Measurements from ENCODE around the gene LINS1.

The LINS1 gene, protein sequence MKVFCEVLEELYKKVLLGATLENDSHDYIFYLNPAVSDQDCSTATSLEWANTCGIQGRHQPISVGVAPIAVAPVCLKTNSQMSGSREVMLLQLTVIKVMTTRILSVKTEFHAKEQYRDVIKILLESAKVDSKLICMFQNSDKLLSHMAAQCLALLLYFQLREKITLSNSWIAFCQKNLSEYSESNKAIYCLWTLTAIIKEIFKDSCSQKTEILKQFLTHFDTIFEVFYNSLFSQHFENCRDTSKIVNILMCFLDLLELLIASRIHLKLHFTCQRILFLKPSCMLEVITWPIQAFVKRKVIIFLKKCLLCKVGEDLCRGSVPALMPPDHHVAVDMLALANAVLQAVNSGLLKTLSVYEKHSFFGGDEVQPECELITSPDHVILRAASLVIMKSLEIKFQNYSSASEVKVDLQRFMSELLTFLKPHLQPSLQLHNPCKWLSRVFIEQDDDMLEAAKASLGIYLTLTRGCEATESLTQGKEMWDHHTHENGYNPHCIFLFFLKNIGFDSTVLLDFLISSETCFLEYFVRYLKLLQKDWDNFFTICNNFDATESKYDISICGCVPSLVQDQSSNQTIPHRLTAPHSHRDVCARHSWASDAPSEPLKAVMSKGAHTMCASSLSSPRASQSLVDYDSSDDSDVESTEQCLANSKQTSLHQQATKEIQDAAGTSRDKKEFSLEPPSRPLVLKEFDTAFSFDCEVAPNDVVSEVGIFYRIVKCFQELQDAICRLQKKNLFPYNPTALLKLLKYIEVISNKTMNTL

DNA sequence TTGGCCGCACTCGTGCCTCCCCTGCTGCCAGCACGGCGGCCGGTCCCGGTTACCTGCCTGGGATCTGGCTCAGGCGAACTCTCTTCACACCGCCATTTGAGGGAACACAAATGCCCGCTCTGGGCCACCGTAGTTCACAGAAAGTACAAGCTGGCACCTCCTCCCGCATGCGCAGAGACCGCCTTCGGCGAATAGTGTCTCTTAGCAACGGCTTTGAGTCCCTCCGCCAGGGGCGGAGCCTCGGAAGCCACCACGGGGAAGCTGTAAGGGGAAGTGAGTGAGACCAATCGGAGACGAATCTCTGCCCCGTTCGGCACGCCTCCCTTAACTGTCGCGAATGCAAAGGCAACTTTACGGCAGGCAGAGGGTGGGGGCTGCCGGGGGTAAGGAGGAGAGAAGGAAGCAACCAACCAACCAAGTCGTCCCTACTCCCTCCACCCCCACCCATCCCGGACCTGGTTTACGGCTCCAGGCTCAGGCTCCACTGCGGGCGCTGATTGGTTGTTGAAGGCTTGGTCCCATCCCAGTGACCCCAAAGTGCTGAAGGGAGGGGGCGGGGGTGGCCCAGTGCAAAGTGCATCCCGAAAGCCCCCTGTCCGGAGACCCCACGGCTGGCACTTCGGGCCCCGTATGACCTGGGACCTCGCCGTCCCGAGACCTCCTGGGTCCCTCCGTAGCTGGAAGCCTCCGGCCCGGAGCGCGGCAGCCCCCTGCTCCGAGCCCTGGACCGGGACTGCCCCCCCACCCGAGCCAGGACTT lies at the start of gene LINS1, which contains the start of gene ASB7:
LINS1 (minus strand) TSS at position 121 of the 759 bp plus-strand sequence. CDS start 21,342 bp downstream, outside the sequence.
ASB7 (plus strand) TSS at position 526 of the 759 bp plus-strand sequence. CDS start 9,628 bp downstream, outside the sequence.
- peak; percentile 100 for DNase-seq (ENCODE audit: low read depth in 2 of 2)

DNA sequence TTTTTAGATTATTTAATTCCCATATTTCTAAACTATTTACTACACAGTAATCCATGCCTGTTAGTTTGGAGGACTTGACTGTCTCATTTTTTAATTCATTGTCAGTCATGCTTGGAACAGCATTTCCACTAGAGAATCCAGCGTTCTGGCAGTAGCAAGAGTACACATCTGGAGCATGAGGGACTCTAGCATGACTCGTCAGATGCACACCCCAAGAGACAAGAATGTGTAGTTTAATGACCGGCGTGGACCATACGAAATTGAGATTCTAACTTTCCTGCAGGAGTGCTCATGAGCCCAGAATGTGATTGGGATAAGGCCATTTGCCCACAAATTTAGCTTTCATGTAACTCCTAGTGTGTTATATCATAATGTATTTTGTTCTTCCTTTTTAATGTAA lies 49.3 kb upstream of the LINS1 start:
- no peak for DNase-seq (ENCODE audit: low read depth in 2 of 2)

DNA sequence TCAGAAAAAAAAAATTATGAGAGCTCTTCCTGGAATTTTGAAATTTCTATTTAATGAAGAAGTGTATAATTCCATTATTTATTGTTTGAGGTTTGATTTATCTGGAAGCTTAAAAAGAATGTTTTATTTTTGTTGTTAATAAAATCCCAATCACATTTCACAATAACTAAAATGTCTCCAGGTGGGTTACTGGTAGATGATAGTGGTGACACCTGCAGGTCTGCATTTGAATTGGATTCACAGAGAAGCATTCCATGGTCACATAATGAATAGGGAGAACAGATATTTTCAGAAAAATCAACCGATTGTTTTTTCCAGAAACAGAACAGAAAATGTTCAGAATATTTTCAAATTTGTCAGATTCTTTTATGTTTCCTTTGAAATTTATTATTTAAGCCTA lies 48.7 kb upstream of the LINS1 start:
- DNase-seq (ENCODE audit: low read depth in 2 of 2) = no peak

DNA sequence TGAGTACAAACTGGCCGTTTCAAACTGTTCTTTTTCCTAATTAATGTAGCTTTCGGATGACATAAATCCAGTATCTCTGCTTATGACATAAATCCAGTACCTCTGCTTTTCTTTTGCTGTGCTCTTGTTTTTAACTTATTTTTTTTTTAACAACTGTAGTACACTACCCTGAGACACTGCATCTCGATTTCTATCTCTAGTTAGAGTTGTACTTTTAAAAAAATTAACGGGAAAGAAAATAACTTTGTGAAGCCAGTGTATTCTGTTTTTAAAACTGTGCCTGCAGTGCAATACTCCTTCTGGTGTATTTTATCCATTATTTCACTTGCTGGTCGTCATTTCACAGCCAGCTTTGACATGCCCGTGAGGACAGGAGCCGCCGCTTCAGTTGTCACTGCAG lies 47.0 kb upstream of the LINS1 start:
- no peak for DNase-seq (ENCODE audit: low read depth in 2 of 2)

DNA sequence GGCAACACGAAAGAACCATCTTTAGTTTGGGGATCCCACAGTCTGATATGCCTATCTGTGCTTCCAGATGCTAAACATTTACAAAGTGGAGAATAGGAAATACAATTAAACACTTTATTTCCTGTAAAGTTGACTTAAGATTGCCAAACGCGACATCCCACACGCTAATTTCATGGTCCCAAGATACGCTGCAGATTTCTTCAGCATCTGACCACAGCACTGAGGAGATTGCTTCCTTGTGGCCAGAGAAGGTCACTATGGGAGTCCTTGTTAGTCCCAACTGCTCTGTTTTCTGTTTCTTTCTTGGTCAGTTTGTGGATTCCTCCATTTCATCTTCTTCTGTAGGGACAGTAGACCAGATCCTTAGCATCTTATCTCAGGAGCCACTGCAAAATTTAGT lies 43.7 kb upstream of the LINS1 start:
- DNase-seq (ENCODE audit: low read depth in 2 of 2) = no peak

DNA sequence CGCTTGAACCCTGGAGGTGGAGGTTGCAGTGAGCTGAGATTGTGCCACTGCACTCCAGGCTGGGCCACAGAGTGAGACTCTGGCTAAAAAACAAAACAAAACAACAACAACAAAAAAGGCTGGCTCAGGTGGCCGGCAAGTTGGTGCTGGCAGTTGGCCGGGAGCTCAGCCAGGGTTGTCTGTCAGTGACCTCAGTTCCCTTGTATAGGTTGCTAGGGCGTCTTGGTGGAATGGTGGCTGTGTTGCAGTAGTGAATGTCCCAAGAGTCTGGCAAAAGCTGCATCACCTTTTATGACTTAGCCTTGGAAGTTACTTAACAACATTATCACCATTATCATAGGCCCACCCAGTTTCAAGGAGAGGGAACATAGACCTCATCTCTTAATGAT lies 41.0 kb upstream of the LINS1 start:
- DNase-seq (ENCODE audit: low read depth in 2 of 2) = no peak

DNA sequence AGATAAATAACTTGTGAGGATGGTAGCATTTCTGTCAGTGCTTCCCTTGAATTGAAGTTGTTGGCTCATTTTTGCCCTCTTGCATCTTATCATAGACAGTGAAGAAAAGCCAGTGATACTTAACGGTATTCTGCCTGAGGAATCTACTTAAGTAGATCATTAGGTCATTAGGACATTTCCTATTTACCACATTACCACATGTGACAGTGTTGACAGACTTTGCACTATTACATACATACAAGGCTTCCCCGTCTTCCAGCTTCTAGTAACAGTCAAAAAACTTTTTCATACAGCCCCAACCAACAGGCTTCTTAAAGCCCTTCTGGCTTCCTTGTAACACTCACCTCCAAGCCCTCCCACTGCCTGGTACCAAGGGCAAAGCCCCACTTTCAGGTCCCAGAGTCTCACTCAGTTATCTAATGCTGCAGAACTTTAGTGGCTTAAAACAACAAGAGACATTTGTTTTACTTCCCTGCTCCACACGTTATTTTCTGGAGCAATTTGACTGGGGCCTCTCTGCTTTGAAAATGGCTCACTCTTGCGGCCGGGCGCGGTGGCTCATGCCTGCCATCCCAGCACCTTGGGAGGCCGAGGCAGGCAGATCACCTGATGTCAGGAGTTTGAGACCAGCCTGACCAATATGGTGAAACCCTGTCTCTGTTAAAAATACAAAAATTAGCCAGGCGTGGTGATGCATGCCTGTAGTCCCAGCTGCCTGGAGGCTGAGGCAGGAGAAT lies 40.4 kb upstream of the LINS1 start:
- DNase-seq (ENCODE audit: low read depth in 2 of 2) = no peak

DNA sequence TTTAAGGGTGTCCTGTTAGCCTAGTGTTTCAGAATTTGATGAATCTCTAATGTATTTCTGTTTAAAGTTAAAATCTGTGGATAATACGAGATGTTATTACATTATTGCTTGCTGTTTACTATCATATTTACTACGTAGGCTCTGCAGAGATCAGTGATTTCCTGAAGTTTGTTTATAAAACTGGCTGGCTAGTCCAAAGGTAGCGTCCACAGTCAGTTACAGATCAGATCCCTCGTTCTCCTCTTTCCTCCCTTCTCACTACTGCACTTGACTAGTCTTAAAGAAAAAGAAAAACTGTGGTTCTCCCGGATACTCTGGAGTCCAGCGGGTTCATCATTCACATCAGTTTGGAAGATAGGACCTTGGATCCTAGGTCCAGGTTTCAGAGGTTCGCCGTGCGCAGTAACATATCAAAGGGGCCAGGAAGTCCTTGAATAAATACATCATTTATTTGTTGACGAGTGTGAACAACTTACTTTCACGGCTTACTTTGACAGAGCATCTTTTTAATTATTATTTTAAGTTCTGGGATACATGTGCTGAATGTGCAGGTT lies 36.3 kb upstream of the LINS1 start:
- DNase-seq (ENCODE audit: low read depth in 2 of 2) = no peak

DNA sequence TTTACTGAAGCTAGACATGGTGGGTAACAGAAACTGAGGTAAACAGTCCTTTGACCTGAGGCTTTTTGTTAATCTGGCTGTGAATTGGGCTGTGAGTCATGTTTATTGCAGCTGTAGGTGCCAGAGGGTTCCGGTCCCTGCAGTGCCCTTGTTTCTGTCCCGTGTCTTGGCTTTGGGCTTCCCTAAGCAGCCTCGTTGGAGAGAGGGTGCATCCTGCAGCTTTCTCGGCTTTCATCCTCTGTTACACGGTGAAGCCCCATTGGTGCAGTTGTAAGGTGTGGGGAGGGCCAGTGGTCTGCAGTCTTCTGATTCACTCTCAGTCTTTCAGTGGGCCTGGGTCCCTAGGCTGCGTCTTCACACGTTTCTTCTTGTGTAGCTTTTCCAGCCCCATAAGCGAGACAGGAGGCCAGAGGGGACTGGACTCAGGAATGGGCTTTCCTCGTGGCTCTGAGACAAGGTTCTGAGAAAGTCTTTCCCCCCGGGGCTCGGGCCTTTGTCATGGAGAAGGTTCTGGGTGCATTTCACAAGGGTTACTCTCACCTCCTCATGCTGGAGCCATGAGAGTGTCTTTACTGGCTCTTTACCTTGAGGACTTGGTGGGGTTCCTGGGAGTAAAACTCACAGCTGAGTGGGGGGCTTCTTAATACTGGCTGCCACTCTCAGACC lies 33.6 kb upstream of the LINS1 start:
- DNase-seq (ENCODE audit: low read depth in 2 of 2) = no peak

DNA sequence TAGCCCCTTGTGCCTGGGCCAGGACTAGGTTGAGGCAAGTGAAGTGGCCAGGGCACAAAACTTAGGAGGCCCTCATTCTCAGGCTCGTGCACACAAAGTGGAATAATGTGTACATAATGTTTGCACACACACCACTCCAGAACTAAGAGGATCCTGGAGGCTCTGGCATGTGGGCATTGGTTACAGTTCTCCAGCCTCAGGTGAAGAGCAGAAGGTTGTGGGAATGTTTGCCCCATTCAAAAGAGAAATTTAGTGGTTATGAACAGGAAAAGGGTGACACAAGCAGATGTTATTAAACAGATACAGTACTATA lies 31.7 kb upstream of the LINS1 start:
- DNase-seq (ENCODE audit: low read depth in 2 of 2) = no peak

DNA sequence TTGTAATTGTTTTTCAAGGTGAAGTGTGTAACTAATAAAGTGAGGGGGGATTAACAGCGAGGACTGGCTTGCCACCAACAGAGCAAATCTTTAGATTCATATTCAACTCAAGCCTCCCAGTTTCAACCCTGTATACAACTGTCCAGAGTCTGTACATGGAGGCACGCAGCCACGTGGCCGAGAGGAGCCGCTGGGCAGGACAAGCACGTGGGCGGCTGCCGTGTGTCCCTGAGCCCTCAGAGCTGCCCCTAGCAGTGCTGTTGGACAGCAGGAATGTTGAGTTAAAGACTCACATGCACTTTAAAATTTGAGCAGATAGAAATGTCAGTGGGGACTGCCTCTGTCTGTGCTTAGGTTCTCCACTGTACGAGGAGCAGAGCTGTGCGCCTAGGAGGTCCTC lies 29.8 kb upstream of the LINS1 start:
- no peak for DNase-seq (ENCODE audit: low read depth in 2 of 2)

DNA sequence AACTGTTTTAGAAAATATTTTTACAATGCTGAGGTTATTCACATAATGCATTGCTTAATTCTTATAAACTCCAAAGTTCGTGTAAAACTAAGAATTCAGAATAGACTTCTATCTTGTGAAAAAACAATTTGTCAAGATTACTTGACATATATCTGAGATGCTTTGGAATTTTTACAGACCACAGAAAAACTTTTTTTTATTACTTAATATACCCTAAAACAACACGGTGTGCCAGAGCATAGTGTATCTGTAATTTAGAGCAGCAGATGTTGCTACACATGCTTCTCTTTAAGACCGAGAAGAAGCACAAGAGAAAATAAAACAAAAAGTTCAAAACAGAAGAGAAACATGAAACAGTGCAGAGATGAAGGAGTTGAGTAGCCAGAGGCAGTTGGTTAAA lies 26.8 kb upstream of the LINS1 start:
- no peak for DNase-seq (ENCODE audit: low read depth in 2 of 2)

DNA sequence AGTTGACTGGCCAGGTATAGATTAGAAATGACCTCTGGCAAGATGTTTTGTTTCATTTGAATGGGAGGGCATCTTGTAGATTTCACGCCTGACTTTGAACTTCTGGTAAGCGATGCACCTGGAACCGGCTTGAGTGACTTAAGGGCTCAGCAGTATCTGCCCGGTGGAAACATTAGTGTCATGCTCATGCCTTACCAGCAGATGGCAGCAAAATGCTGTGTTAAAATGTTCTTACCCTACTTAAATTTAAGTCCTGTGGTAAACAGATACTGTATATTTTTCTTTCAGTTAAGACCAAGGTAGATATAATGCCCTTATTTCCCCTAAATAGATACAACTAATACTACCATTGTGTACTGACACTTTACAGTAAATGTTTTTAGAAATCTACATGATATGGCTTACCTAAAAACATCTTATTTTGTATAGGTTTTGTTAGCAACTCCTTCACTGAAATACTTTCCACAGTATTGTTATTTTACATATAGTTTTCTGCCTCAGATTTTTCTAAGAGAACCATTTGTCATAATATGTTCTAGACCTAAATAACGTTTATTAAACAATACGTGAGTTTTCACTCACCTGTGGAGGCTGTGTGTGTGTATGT lies 25.9 kb upstream of the LINS1 start:
- DNase-seq (ENCODE audit: low read depth in 2 of 2) = peak; percentile 39 to 48

DNA sequence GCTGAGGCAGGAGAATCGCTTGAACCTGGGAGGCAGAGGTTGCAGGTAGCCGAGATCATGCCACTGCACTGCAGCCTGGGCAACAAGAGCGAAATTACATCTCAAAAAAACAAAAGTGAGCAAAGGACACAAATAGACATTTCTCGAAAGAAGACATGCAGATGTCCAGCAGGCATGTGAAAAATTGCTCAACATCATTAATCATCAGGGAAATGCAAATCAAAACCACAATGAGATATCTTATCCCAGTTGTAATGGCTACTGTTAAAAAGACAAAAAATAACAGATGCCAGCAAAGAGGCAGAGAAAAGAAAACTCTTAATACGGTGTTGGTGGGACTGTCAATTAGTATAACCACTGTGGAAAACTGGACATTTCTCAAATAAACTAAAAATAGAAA lies 21.3 kb upstream of the LINS1 start:
- DNase-seq (ENCODE audit: low read depth in 2 of 2) = no peak

DNA sequence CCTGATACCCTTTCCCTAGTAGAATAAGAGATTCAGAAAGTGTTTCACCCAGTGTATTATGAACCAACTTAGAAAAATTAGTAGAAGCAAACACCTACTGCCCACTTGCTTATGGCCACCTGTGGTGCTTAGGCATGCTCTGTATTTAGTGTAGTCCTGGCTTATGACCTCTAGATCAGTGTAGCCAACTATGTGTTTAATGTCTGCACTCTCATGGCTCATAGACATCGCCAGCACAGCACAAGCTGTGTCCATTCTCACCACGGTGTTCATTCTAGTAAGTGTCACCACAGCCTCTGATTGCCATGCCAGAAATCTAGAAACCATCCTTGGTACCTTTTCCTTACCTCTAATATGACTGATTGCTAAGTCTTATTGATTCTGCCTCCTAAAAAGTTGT lies 14.7 kb upstream of the LINS1 start:
- no peak for DNase-seq (ENCODE audit: low read depth in 2 of 2)

DNA sequence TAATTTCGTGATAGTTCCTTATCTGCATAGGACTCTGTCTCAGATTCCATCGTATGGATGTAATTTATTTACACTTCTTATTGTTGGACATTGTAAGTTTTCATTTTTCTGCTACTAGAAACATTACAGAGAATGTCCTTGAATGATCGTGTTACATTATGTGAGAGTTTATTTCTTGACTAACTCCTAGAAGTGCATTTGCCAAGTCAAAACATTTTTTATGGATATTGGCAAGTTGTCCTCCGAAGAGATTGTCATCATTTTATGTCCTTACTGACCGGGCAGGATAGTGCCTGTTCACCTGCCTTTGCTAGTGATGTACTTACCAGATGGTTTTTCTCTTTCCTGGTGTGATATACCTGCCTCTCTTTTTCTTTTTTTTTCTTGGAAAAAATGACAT lies 13.8 kb upstream of the LINS1 start:
- DNase-seq (ENCODE audit: low read depth in 2 of 2) = no peak

DNA sequence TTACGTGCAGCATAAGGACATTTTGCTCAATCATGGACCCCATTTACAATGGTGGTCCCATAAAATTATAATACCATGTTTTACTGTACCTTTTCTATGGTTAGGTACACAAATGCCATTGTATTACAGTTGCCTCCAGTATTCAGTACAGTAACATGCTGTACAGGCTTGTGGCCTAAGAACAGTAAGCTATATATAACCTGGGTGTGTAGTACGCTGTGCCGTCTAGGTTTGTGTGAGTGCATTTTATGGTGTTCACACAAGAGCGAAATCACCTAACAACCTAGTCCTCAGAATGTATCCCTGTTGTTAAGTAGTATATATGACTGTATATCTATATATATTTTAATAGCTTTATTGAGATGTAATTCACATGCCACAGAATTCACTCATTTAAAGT lies 12.9 kb upstream of the LINS1 start:
- no peak for DNase-seq (ENCODE audit: low read depth in 2 of 2)

DNA sequence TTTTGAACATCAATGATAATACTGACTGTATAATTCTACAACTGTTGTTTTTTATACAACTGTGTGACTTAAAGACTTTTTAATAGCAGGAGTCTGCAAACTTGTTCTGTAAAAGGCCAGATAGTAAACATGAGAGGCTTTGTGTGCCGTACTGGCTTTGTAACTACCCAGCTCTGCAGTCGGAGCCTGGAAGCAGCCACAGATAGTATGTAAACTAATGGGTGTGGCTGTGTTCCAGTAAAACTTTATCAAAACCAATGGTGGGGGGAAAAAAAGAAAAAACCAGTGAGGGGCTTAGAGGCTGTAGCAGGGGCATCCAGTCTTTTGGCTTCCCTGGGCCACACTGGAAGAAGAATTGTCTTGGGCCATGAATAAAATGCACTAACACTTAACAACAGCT lies 12.4 kb upstream of the LINS1 start:
- no peak for DNase-seq (ENCODE audit: low read depth in 2 of 2)

DNA sequence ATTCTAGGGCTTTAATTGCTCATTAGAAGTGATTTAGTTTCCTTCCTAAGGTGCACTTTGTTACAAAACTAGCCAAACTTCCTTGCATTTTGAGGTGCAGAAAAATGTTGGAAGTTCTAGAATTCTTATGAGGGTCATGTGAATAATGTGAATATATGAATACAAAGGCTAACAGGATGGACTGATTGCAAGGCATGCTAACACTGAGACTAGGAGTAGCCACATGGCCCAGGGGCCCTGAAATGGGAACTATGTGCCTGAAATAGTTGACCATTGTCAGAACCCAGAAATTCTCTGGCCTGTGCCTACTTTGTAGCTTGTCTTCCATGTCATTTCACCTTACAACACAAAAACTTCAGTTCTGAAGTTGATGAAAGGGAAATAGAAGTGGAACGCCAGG lies 11.2 kb upstream of the LINS1 start:
- DNase-seq (ENCODE audit: low read depth in 2 of 2) = no peak

DNA sequence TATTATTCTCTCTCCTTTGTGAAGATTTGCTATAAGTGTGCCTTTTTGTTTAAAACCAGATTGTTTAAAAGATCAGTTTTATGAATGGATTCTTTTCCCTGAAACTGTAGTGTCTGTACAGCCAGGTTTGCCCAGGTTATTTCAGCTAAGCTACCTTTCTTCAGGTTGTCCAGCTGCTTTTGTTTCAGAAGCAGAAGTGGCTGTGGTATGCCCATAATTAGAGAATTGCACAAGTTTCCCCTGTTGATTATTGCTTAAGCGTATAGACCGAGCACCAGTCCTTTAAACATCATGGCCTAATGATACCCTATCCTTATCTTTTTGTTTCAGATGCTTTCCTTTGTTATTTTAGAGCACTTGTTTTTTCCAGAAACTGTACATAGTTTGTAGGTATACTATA lies 10.6 kb upstream of the LINS1 start:
- no peak for DNase-seq (ENCODE audit: low read depth in 2 of 2)
